Measurements from ENCODE around the gene MFSD2B. TPM values are rescaled to one million over a fixed set of nuclear protein-coding genes. Genes with fewer than 3 reads are reported as not detected.

Gene MFSD2B
- total and polyA plus RNA-seq, 7 donors = 0.03 to 0.28 (median 0.12) TPM; not detected in 2

DNA sequence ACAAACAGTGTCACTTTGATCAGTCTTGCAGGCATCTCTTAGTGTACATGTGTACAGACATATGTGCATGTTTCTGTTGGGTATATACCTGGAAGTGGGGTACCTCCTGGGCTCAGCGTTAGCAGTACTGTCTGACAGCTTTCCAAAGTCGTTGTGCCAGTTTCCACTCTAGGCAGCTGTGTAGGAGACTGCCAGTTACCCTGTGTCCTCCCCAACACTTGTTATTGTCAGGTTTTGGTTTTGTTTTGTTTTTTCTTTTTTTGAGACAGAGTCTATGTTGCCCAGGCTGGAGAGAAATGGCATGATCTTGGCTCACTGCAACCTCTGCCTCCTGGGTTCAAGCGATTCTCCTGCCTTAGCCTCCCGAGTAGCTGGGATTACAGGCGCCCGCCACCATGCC is 45.9 kb downstream of the MFSD2B start:
- DNase-seq (no peak), ATAC-seq (no peak)
- H3K9me3 ChIP-seq = no peaks in the 10 kb centered on the region
- H3K4me3 ChIP-seq = no peak overlapping the region
- no peaks in the 10 kb centered on the region for H3K4me1 ChIP-seq
- intact Hi-C loops (cut with DNase I) = no loop called here
- no peaks in the 10 kb centered on the region for H3K36me3 ChIP-seq (ENCODE audit: insufficient read depth in 1 of 2, low read depth in 1 of 2)
- WGBS, 3 donors = 83 to 90% (median 86%) methylated on average over 6 of the region's 6 CpGs
- no peak overlapping the region for H3K27ac ChIP-seq
- peaks cover 0 to 2% (median 2%) of the 10 kb centered on the region in 3 donors for H3K27me3 ChIP-seq (ENCODE audit: insufficient read depth in 3 of 3, low read length in 2 of 3)
- TF ChIP-seq CTCF (IDR thresholded peaks at IDR 0.05) = no peak

GRCh38 chr2:24058564-24059271 is 48.8 kb downstream of the MFSD2B start:
- H3K4me3 ChIP-seq = no peak overlapping the region
- H3K4me1 ChIP-seq = no peaks in the 10 kb centered on the region
- no peaks in the 10 kb centered on the region for H3K36me3 ChIP-seq (ENCODE audit: insufficient read depth in 1 of 2, low read depth in 1 of 2)
- intact Hi-C loops (cut with DNase I) = no loop called here
- ATAC-seq (no peak), DNase-seq (no peak)
- no peak for TF ChIP-seq CTCF (IDR thresholded peaks at IDR 0.05)
- no peaks in the 10 kb centered on the region for H3K27me3 ChIP-seq (ENCODE audit: insufficient read depth in 3 of 3, low read length in 2 of 3)
- H3K9me3 ChIP-seq = no peaks in the 10 kb centered on the region
- H3K27ac ChIP-seq = no peak overlapping the region
- WGBS, 3 donors = 84 to 91% (median 87%) methylated on average over 4 of the region's 4 CpGs

- ATAC-seq = no peak
- H3K27ac ChIP-seq = no peak overlapping the region
- WGBS, 3 donors = 80 to 88% (median 87%) methylated on average over 2 of the region's 2 CpGs
- intact Hi-C loops (cut with DNase I) = no loop called here
- no peak for TF ChIP-seq CTCF (IDR thresholded peaks at IDR 0.05)
- no peaks in the 10 kb centered on the region for H3K27me3 ChIP-seq (ENCODE audit: insufficient read depth in 3 of 3, low read length in 2 of 3)
- H3K9me3 ChIP-seq = no peaks in the 10 kb centered on the region
- no peaks in the 10 kb centered on the region for H3K4me1 ChIP-seq
- H3K4me3 ChIP-seq = no peak overlapping the region
- no peak for DNase-seq
- H3K36me3 ChIP-seq (ENCODE audit: insufficient read depth in 1 of 2, low read depth in 1 of 2) = peaks cover 0 to 44% of the 10 kb centered on the region in 2 donors
These were observed 55.5 kb downstream of the MFSD2B start for GRCh38 chr2:24065341-24065740.

- Histone ChIP-seq H3K4me1 (peaks cover under 1% of the 10 kb centered on the region), H3K36me3 (ENCODE audit: insufficient read depth in 1 of 2, low read depth in 1 of 2) (peaks cover 3 to 62% of the 10 kb centered on the region in 2 donors), H3K27me3 (ENCODE audit: insufficient read depth in 3 of 3, low read length in 2 of 3) (no peaks in the 10 kb centered on the region), H3K27ac (no peak overlapping the region), H3K4me3 (no peak overlapping the region), H3K9me3 (no peaks in the 10 kb centered on the region)
- DNase-seq = no peak
- intact Hi-C loops (cut with DNase I) = no loop called here
- 84 to 95% (median 86%) methylated on average over 4 of the region's 4 CpGs for WGBS, 3 donors
- no peak for TF ChIP-seq CTCF (IDR thresholded peaks at IDR 0.05)
- ATAC-seq = no peak
These were observed 62.4 kb downstream of the MFSD2B start for GRCh38 chr2:24072259-24072658.

- Histone ChIP-seq H3K36me3 (ENCODE audit: insufficient read depth in 1 of 2, low read depth in 1 of 2) (peaks cover 3 to 48% of the 10 kb centered on the region in 2 donors), H3K4me1 (peaks cover 7% of the 10 kb centered on the region), H3K27me3 (ENCODE audit: insufficient read depth in 3 of 3, low read length in 2 of 3) (no peaks in the 10 kb centered on the region), H3K9me3 (no peaks in the 10 kb centered on the region), H3K4me3 (no peak overlapping the region), H3K27ac (no peak overlapping the region)
- no peak for ATAC-seq
- intact Hi-C loops (cut with DNase I) = no loop called here
- no peak for TF ChIP-seq CTCF (IDR thresholded peaks at IDR 0.05)
- WGBS, 3 donors = 88 to 90% (median 89%) methylated on average over 6 of the region's 6 CpGs
- no peak for DNase-seq
These were observed 63.9 kb downstream of the MFSD2B start for GRCh38 chr2:24073816-24074215.
